Measurements from ENCODE around the gene CNPY4.

Gene CNPY4, protein sequence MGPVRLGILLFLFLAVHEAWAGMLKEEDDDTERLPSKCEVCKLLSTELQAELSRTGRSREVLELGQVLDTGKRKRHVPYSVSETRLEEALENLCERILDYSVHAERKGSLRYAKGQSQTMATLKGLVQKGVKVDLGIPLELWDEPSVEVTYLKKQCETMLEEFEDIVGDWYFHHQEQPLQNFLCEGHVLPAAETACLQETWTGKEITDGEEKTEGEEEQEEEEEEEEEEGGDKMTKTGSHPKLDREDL

DNA sequence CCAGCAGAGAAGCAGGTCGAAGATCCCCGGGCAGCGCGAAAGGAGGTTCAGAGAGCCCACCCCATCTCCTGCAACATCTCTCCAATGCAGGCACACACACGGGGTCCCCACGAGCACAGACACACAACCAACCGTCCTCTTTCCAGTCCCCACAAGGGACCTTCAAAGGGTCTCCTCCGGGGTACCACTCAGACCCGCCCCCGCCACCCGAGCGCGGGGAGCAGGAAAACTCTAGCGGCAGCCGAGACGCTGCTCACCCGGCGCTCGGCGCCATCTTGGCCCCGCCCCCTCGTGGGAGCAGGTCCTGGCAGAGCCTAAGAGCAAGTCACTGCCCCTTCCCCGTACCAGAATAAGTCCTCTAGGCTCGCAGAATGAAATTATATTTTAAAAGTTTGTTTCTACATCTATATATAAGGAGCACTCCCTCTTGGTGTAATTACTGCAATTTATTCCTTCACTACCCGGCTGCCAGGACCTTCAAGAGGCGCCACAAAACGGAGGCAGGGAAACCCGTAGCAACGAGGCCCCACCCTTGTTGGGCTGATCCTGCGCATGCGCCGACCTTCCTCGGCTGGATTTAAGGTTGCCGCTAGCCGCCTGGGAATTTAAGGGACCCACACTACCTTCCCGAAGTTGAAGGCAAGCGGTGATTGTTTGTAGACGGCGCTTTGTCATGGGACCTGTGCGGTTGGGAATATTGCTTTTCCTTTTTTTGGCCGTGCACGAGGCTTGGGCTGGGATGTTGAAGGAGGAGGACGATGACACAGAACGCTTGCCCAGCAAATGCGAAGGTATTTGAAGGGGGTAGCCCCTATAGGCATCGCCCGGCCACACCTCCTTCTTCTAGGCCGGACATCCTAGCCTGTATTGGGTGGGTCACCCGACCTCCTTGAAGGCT is at the start of gene CNPY4, which contains the start of gene TAF6:
Gene CNPY4, plus strand, starts transcription at position 563 of the 898 bp plus-strand sequence. Its CDS starts 111 bp downstream, at position 674.
Gene TAF6, minus strand, starts transcription at position 287 of the 898 bp plus-strand sequence. CDS start 5,149 bp downstream, outside the sequence.
- peak; percentile 98 for DNase-seq

DNA sequence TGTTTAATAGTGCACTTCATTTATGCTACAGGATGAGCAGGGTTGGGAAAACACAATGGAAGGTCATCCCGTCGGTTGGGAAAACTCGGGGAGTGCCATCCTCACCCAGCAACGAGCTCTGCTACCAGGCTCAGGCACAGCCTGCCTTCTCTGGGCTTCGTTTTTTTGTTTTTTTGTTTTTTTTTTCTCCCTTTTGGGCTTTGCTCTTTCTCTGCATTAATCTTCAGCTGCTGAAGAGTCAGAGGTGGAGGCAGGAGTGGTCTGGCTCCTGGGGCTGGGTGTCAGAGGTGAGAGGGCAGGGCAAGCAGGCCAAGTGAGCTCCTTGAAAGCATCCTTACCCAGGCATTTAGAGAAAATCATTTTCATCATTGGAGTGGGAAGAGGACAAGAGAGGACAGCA is 49.4 kb upstream of the CNPY4 start:
- no peak for DNase-seq

DNA sequence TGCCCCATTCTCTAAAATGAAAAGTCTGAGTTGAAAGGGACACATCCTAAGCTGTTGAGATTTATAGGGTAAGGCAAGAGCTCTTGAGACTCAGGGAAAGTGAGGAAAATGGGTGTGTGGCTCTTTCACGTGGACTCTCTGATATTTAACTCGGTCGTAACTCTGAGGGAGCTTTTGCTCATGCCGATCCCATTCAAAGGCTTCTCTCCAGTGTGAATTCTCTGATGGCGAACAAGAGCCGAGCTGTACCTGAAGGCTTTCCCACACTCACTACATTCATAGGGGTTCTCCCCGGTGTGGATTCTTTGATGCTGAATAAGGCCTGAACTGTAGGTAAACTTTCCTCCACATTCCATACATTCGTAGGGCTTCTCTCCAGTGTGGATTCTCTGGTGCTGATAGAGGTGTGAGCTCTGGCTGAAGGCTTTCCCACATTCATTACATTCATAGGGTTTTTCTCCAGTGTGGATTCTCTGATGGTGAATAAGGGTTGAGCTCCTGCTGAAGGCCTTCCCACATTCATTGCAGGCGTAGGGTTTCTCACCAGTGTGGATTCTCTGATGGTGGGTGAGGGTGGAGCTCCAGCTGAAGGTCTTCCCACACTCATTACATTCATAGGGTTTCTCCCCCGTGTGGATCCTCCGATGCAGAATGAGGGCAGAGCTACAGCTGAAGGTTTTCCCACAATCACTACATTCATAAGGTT is 48.3 kb upstream of the CNPY4 start:
- DNase-seq = no peak

DNA sequence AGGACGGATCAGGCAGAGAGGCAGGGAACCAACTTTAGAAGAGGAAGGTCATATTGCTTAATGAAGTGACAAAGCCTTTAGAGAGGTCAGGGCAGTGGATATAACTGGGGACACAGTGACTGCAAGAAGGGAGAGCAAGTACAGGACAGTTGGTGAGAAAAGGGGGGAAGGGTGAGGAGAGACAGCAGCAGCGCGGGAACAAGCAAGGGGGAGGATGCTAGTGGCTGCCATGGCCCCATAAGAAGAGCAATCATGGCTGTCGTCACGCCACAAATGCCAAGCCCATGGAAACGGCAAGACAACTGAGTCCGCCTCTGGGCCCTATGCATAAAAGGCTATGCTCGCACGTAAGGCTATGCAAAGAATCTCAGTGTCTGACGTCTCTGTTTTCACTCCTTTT is 47.0 kb upstream of the CNPY4 start:
- no peak for DNase-seq

DNA sequence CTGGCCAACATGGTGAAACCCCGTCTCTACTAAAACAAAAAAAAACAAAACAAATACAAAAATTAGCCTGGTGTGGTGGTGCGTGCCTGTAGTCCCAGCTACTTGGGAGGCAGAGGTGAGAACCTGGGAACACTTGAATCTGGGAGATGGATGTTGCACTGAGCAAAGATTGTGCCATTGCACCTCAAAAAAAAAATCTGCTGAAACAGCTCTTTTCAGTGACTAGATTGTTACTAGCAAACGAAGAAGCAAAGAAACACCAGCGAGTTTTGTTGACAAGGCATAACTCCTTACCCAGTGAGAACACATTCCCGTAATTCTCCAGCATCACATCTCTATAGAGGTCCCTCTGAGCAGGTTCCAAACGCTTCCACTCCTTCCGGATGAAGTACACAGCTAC is 44.6 kb upstream of the CNPY4 start:
- DNase-seq = no peak

DNA sequence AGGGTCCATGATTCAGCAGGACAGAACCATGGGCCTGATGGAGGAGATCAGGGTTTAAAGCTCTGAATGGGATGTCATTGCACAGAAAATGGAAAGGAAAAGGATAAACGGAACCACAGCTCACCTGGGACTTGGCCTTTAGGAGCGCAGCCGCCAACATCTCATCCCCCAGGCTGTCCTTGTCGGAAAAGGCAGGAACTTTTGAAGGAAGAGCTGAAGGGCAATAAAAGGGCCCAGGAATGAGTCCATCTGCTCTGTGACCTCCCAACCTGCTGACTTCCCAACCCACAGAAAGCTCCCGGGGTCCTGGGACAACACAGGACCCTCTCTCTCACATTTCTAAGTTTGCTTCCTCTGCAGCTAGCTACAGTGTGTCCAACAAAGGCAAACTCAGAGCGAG is 44.0 kb upstream of the CNPY4 start:
- no peak for DNase-seq

DNA sequence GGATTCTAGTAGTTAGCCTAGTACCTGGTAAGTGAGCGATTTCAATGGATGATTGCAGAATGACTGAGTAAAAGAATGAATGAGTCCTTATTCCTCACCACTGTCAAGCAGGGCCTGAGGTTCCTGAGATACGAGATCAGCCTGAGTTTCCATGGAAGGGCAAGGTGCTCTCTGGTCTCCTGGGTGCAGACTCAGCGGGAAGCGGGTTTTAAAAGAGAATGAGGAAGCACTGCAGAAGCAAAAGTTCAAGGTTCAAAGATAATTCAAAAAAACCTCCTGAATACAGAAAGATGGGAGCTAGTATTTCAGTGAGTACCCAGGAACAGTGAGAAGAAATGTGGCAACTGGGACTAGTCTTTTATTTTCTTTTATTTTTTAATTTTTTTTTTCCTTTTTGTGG is 42.2 kb upstream of the CNPY4 start:
- DNase-seq = no peak

DNA sequence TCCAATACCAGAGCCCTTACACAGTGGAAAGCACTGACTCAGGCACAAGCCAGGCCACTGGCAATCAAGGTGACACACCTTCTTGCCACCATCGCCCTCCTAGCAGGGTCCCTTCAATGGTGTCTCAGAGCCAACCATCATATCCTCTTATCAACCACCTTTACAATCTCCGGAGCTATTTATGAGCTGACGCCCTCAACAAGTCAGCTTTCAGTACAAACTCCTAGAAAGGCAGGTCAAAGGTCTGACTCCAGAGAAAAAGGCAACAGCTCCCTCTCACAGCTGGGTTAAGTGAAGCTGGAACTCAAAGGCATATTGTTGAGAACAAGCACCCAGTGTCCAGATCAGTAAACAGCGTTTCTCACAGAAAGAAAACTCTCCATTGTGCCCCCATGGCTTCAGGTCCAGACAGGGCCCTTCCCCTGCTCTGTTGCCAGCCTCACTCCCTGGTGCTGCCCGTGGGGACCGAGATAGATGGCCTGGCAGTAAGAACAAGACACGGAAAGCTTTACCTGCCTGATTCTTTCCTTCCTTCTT is 40.3 kb upstream of the CNPY4 start:
- DNase-seq = no peak

DNA sequence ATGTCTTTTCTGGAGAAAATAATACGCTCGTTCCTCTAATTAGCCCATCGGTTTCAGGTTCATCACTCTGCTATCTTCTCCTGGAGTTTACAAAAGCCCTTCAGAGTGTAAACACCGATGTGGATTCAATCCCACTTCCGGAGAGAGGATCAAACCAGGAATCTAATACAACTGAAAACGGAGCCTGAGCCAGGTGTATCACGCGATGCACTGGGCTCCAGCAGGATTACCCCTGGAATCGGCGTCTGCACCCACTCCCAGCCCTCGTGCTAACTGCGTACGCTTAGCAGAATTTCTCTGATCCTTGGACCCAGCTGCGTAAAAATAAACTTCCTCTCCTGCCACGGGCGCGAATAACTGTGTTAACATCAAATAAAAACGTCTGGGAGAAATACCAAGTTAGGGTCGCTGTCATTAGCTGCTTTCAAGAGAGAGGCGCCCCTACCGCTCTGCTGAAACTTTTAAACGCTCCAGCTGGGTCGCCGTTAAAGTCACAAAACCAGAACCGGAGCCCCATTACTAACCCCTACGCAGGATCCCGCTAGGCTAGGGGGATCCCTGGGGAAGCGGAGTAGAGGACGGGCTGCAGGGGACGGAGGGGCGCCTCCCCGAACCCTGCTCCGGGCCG is 38.4 kb upstream of the CNPY4 start:
- DNase-seq = no peak

DNA sequence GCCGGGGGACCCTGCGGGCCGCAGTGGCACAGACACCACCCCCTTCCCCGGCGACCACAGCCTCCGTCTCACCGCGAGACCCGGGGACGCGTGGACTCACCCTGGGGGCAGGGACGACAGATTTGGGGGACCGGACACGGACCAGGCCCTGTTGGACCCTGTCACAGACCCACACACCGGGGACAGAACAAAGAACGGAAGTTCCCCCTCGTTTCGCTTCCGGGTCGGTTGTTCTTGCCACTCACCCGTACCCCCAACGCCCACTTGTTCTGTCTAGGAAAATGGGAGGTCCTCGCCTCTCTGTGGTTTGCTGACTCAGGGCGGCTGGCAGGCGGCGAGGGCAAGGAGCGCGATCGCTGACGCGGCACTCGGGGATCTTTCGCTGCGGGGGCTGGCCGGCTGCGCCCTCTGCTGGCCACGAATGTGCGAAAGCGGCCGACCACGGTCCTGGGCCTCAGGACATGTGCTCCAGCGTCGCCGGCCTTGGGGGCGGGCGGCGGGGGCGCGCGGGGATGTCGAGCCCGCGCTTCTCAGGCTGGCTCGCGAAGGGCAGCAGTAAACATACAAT is 37.8 kb upstream of the CNPY4 start, which contains the start of gene ZNF3:
Gene ZNF3, minus strand, starts transcription at position 189 of the 568 bp plus-strand sequence. CDS start 4,366 bp downstream, outside the sequence.
- peak; percentile 96 for DNase-seq

DNA sequence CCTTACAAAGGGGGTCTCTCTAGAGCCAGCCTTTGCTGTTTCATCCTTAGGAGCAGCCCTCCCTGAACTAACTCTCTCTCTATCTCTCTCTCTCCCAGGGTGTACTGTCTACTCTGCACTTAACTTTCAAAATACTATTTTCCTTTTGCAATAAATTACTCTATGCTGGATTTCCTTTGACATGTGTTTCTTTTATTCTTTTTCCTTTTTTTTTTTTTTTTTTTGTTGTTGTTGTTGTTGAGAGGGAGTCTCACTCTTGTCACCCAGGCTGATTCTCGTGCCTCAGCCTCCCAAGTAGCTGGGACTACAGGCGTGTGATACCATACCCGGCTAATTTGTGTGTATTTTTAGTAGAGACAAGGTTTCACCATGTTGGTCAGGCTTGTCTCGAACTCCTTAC is 36.5 kb upstream of the CNPY4 start:
- no peak for DNase-seq

DNA sequence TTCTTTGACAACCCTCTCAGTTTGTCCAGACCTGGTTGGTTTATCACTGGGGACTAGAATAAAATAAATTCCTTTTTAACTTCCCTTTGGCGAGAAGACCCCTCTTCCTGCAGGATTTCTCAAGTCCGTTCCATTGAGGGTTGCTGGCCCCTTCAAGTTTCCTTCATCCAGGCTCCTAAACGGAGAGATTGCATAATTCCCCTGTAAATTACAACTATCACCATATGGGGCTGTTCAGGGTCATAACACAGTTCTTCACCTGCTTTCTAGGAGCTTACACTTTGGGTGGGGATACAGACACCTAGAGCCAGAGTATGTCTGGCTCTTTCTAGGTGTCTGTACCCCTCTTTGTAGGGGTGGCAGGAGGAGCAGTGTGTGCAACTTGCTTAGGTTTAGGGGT is 33.9 kb upstream of the CNPY4 start:
- DNase-seq = no peak

DNA sequence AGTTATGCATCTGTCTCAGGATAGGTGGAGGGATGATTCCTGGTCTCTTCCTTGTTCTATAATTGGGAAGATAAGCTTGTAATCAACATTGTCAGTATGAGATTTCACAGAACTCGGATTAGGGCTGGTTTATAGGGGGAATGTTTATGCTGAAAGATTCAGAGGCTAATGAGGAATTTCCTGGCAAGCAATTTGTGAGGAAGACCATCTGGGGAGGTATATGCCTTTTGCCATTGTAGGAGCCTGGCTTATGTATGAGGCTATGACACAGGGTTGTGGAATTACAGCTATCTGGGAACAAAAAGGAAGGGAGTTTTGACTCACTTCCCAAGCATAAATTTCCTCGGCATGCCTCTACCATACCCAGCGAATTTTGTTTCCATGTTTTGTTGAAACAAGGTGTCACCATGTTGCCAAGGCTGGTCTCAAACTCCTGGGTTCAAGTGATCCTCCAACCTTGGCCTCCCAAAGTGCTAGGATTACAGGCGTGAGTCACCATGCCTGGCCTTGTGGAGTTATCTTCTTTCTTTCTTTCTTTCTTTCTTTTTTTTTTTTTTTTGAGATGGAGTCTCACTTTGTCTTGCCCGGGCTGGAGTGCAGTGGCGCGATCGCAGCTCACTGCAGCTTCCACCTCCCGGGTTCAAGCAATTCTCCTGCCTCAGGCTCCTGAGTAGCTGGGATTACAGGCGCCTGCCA is 32.2 kb upstream of the CNPY4 start:
- DNase-seq = no peak

DNA sequence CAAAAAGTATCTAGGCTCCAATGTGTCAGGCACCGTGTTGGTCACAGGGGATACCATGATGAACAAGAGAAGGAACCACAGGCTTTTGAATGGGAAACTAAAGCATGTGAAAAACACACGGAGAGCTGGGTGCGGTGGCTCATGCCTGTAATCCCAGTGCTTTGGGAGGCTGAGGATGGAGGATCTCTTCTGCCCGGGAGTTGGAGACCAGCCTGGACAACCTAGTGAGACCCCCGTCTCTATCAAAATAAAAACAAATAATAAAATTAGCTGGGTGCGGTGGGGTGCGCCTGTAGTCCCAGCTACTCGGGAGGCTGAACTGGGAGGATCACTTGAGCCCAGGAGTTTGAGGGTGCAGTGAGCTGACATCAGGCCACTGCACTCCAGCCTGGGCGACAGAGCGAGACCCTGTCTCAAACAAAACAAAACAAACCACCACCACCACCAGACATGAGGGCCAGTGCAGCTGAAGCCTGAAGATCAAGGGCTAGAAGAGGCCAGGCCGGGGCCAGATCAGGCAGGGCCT is 31.3 kb upstream of the CNPY4 start:
- DNase-seq = no peak

DNA sequence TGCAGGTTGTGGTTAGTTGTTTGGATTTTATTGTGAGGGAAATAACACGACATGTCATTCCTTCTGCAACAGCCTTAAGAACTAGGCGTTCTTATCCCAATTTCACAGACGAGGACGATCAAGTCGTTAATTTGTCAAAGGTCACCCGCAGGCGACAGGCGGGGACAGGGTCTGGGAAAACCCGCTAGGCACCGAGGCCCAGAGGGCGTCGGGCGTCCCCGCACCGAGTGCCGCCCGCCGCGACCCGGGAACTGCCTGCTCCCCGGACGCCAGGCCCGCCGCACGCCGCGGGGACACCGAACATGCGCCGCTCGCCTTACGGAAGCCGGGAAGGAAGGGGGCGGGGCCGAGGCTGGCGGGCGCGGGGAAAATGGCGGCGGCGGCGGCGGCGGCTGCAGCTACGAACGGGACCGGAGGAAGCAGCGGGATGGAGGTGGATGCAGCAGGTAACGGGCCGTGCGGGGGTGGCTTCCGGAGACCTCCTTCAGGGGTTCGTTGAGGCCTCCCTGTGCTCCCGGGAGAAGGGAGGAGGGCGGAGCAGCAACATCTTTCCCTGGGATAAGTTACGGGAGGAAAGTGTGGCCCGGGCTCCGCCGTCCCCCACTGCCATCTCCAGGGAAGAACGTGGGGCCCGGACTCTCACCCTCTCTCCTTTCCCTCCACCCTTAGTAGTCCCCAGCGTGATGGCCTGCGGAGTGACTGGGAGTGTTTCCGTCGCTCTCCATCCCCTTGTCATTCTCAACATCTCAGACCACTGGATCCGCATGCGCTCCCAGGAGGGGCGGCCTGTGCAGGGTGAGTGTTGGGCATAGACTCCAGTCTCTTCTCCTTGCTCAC is 30.6 kb upstream of the CNPY4 start, which contains the start of gene COPS6:
Gene COPS6, plus strand, starts transcription at position 349 of the 837 bp plus-strand sequence. Its CDS starts 22 bp downstream, at position 371.
- peak; percentile 91 for DNase-seq

DNA sequence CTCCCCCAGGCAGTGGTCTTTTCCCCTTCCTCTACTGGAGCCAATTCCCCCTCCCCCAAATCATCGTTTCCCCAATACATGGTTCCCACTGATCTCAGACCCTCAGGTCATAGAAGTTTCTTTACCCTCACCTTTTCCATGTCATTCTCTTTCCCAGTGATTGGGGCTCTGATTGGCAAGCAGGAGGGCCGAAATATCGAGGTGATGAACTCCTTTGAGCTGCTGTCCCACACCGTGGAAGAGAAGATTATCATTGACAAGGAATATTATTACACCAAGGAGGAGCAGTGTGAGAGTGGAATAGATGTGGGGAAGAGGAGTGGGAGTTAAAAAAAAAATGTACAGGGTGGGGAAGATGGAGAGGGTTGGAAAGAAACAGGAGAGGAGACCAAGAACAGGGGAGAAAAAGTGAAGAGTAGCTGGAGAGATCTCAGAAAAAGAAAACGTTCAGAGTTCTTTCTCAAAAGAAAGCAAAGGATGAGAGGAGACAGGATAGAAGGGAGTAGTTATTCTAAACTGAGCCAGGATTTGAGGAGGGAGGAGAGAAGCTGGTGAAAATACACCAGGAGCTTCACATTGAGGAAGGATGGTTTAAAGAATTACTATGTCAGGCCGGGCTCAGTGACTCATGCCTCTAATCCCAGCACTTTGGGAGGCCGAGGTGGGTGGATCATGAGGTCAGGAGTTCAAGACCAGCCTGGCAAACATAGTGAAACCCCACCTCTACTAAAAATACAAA is 29.8 kb upstream of the CNPY4 start:
- DNase-seq = no peak

DNA sequence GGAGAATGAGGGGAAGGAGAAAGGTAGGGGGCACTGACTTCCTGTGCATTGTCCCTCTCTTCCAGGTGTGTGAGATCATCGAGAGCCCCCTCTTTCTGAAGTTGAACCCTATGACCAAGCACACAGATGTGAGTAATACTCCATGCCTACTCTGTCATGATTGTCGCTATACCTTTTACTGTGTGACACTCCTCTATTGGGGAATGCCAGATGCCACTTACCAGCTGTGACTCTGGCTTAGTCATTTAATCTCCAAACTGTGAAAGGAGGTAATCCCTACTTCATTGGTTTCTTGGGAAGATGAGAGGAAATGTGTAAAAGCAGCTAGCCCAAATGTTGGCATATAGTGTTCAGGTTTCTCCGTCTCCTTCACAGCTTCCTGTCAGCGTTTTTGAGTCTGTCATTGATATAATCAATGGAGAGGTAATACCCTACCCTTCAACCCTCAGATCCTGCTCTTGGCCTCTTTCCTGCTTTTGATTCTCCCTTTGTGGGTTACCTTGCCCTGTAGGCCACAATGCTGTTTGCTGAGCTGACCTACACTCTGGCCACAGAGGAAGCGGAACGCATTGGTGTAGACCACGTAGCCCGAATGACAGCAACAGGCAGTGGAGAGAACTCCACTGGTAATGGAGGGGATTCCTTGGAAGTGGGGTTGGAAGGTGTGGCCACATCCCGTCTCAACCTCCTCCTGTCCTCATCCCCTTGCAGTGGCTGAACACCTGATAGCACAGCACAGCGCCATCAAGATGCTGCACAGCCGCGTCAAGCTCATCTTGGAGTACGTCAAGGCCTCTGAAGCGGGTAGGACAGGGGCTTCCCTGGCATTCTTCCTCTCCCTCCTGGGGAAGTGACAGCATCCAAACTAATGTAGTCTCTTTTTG is 28.7 kb upstream of the CNPY4 start:
- no peak for DNase-seq

Data from CD4-positive, alpha-beta T cell treated with Interleukin-17A for 4 hours (primary cell).